OCI-LY3 (cell line): Measurements from ENCODE around the gene ZNF592.

Experiments used
- H2AFZ ChIP-seq: fragments of 200-600, 300-600 bp; shearing (Covaris generic); 2 replicates; pipeline ENCODE4 v1.6.0; 2014; ENCODE audit warnings: antibody characterized with exemption, low read depth, low read length
- H3K27ac ChIP-seq: fragments of 200-600, 300-600 bp; sonication (generic); 2 replicates; pipeline ENCODE4 v1.5.1; 2014; ENCODE audit warnings: mild to moderate bottlenecking, low read length, moderate library complexity, mixed read lengths
- H3K27me3 ChIP-seq: fragments of 200-600, 300-600 bp; sonication (generic); 2 replicates; pipeline ENCODE4 v1.6.1; 2014; ENCODE audit warnings: low read depth, low read length, mixed read lengths
- H3K36me3 ChIP-seq: fragments of 200-600, 300-600 bp; sonication (generic); replicated peaks from 2 replicates; pipeline ENCODE3; 2014; ENCODE audit warnings: low read depth, low read length, mixed read lengths
- H3K4me1 ChIP-seq: fragments of 300-600, 200-600 bp; sonication (generic); 2 replicates; pipeline ENCODE4 v1.6.1; 2014; ENCODE audit warnings: low read length, mixed read lengths
- H3K4me2 ChIP-seq: fragments of 200-600, 300-600 bp; sonication (generic); 2 replicates; pipeline ENCODE4 v1.6.1; 2014; ENCODE audit warnings: low read length, mixed read lengths
- H3K4me3 ChIP-seq: fragments of 300-600, 200-600 bp; sonication (generic); 2 replicates; pipeline ENCODE4 v1.5.1; 2014; ENCODE audit warnings: antibody characterized with exemption, mild to moderate bottlenecking, low read length, moderate library complexity
- H3K79me2 ChIP-seq: fragments of 300-600, 200-600 bp; shearing (Covaris generic); 2 replicates; pipeline ENCODE4 v1.6.1; 2014; ENCODE audit warnings: mild to moderate bottlenecking, low read length, mixed read lengths
- H3K9ac ChIP-seq: fragments of 300-600, 200-600 bp; shearing (Covaris generic); 2 replicates; pipeline ENCODE4 v1.6.0; 2014; ENCODE audit warnings: mild to moderate bottlenecking, low read length, moderate library complexity
- H3K9me3 ChIP-seq: fragments of 200-600, 300-600 bp; shearing (Covaris generic); 2 replicates; pipeline ENCODE4 v1.6.1; 2014; ENCODE audit warnings: low read length, mixed read lengths; ENCODE audit not compliant: insufficient read depth
- H4K20me1 ChIP-seq: fragments of 200-600, 300-600 bp; sonication (generic); 2 replicates; pipeline ENCODE4 v1.6.1; 2016; ENCODE audit warnings: low read length, mixed read lengths; ENCODE audit not compliant: insufficient read depth
- CTCF ChIP-seq: fragments of 200-600, 300-600 bp; sonication (generic); IDR thresholded peaks from 2 replicates; pipeline ENCODE4 v1.5.1; 2014; ENCODE audit warnings: antibody characterized with exemption, low read length, low read depth
- EZH2phosphoT487 ChIP-seq: fragments of 200-600 bp; shearing (Covaris generic); IDR thresholded peaks from 2 replicates; pipeline ENCODE4 v1.6.1; 2018; ENCODE audit warnings: antibody characterized with exemption, mixed run types, low read depth

Gene ZNF592

GRCh38 chr15:84805221-84805620, 56.8 kb downstream of the ZNF592 start:
- no peak for TF ChIP-seq CTCF
- no peak for TF ChIP-seq EZH2phosphoT487
- peaks cover 20% of the 10 kb centered on the region for H3K36me3 ChIP-seq

GRCh38 chr15:84807228-84807627, 58.8 kb downstream of the ZNF592 start:
- Histone ChIP-seq H3K36me3 (peaks cover 14% of the 10 kb centered on the region), H3K4me2 (peak overlapping the region; percentile 25; the same call in 1 of the 2 replicates), H3K27me3 (no peaks in the 10 kb centered on the region), H3K4me3 (no peak overlapping the region), H3K4me1 (peaks cover 8% of the 10 kb centered on the region), H3K9me3 (no peaks in the 10 kb centered on the region), H3K27ac (no peak overlapping the region), H3K79me2 (no peaks in the 10 kb centered on the region), H3K9ac (no peak overlapping the region), H2AFZ (no peak overlapping the region), H4K20me1 (no peaks in the 10 kb centered on the region)
- TF ChIP-seq EZH2phosphoT487 (no peak), CTCF (no peak)

More at GRCh38 chr15:84805221-84805620, 56.8 kb downstream of the ZNF592 start:
- H3K27me3 ChIP-seq = no peaks in the 10 kb centered on the region
- no peak overlapping the region for H3K4me3 ChIP-seq
- H3K4me1 ChIP-seq = peaks cover 8% of the 10 kb centered on the region
- no peaks in the 10 kb centered on the region for H3K79me2 ChIP-seq
- H3K9ac ChIP-seq = no peak overlapping the region
- H3K27ac ChIP-seq = no peak overlapping the region
- H3K4me2 ChIP-seq = no peak overlapping the region
- no peak overlapping the region for H2AFZ ChIP-seq
- H4K20me1 ChIP-seq = no peaks in the 10 kb centered on the region
- no peaks in the 10 kb centered on the region for H3K9me3 ChIP-seq

GRCh38 chr15:84810073-84810840, 61.9 kb downstream of the ZNF592 start:
- no peak overlapping the region for H3K4me3 ChIP-seq
- no peak overlapping the region for H2AFZ ChIP-seq
- H3K4me1 ChIP-seq = peaks cover 15% of the 10 kb centered on the region
- no peaks in the 10 kb centered on the region for H3K79me2 ChIP-seq
- no peaks in the 10 kb centered on the region for H3K9me3 ChIP-seq
- no peak overlapping the region for H3K4me2 ChIP-seq
- H3K36me3 ChIP-seq = peaks cover 2% of the 10 kb centered on the region
- no peak overlapping the region for H3K9ac ChIP-seq
- H3K27me3 ChIP-seq = no peaks in the 10 kb centered on the region
- H3K27ac ChIP-seq = no peak overlapping the region
- no peaks in the 10 kb centered on the region for H4K20me1 ChIP-seq
- no peak for TF ChIP-seq CTCF
- no peak for TF ChIP-seq EZH2phosphoT487

- Histone ChIP-seq H3K27me3 (no peaks in the 10 kb centered on the region), H3K4me3 (no peak overlapping the region), H3K36me3 (peaks cover 2% of the 10 kb centered on the region), H3K4me1 (peaks cover 17% of the 10 kb centered on the region), H2AFZ (no peak overlapping the region), H3K27ac (no peak overlapping the region), H4K20me1 (no peaks in the 10 kb centered on the region), H3K9me3 (no peaks in the 10 kb centered on the region), H3K79me2 (no peaks in the 10 kb centered on the region), H3K9ac (no peak overlapping the region), H3K4me2 (no peak overlapping the region)
- TF ChIP-seq EZH2phosphoT487 = no peak
- TF ChIP-seq CTCF = no peak
These were observed 62.8 kb downstream of the ZNF592 start for GRCh38 chr15:84811151-84811550.
